ENCODE results near the gene TADA2A.

The TADA2A gene

GRCh38 chr17:37502009-37502936 lies 95.6 kb downstream of the TADA2A start:
- H3K18ac ChIP-seq (ENCODE audit: low read depth in 1 of 2, low read length in 2 of 2) = no peak overlapping the region
- H3K27me3 ChIP-seq (ENCODE audit: control insufficient read depth in 1 of 2, insufficient read depth in 1 of 2, low read length in 2 of 2) = no peaks in the 10 kb centered on the region
- H2BK12ac ChIP-seq (ENCODE audit: low read length in 2 of 2) = no peak overlapping the region
- H4K8ac ChIP-seq (ENCODE audit: low read length) = no peak overlapping the region
- no peaks in the 10 kb centered on the region for H3K9me3 ChIP-seq (ENCODE audit: control insufficient read depth, low read length)
- no peak overlapping the region for H3K14ac ChIP-seq (ENCODE audit: low read length in 2 of 2)
- H2BK5ac ChIP-seq (ENCODE audit: low read depth, low read length, poor library complexity, severe bottlenecking) = no peak overlapping the region
- no peak overlapping the region for H2AFZ ChIP-seq (ENCODE audit: low read depth, low read length)
- no peak for DNase-seq
- H3K36me3 ChIP-seq (ENCODE audit: control insufficient read depth in 1 of 2, insufficient read depth in 2 of 2, low read depth in 1 of 2, low read length in 2 of 2) = peaks cover 20 to 44% of the 10 kb centered on the region in 2 experiments
- no peak overlapping the region for H3K4me2 ChIP-seq (ENCODE audit: low read length, poor library complexity, severe bottlenecking)
- H3K9ac ChIP-seq (ENCODE audit: low read length) = no peak overlapping the region
- H3K4me3 ChIP-seq (ENCODE audit: insufficient read depth in 1 of 2, low read depth in 1 of 2, low read length in 2 of 2) = no peak overlapping the region
- no peak overlapping the region for H3K23ac ChIP-seq (ENCODE audit: low read length in 2 of 2)
- no peak overlapping the region for H3K4ac ChIP-seq (ENCODE audit: low read depth in 1 of 2, low read length in 2 of 2)
- peaks cover 6% of the 10 kb centered on the region for H3K4me1 ChIP-seq (ENCODE audit: control insufficient read depth, insufficient read depth, low read depth, low read length)
- no peak overlapping the region for H3K27ac ChIP-seq (ENCODE audit: low read length, poor library complexity, severe bottlenecking)
- H2AK5ac ChIP-seq (ENCODE audit: low read length, severe bottlenecking) = no peak overlapping the region
- H3K79me1 ChIP-seq (replicated peaks; ENCODE audit: low read length, poor library complexity, severe bottlenecking) = peaks cover 12% of the 10 kb centered on the region
- no peak overlapping the region for H2BK120ac ChIP-seq (ENCODE audit: low read depth, low read length)
- WGBS = 95% methylated on average over 9 of the region's 10 CpGs
- H2BK15ac ChIP-seq (ENCODE audit: low read depth, poor library complexity, severe bottlenecking) = no peak overlapping the region
- H4K91ac ChIP-seq (ENCODE audit: low read length) = no peak overlapping the region

DNA sequence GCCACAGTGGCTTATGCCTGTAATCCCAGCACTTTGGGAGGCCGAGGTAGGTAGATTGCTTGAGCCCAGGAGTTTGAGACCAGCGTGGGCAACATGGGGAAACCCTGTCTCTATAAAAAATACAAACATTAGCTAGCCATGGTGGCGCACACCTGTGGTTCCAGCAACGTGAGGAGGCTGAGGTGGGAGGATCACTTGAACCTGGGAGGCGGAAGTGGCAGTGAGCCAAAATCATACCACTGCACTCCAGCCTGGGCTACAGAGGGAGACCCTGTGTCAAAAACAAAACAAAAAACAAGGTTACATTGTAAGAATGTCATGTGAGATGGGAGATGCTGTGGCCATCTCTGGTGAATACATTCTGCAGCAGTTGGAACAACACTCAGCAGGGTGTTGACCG lies 96.5 kb downstream of the TADA2A start:
- Histone ChIP-seq H3K79me1 (replicated peaks; ENCODE audit: low read length, poor library complexity, severe bottlenecking) (peaks cover 10% of the 10 kb centered on the region), H3K9me3 (ENCODE audit: control insufficient read depth, low read length) (no peaks in the 10 kb centered on the region), H2BK15ac (ENCODE audit: low read depth, poor library complexity, severe bottlenecking) (no peak overlapping the region), H3K36me3 (ENCODE audit: control insufficient read depth in 1 of 2, insufficient read depth in 2 of 2, low read depth in 1 of 2, low read length in 2 of 2) (peaks cover 25 to 52% of the 10 kb centered on the region in 2 experiments), H3K4ac (ENCODE audit: low read depth in 1 of 2, low read length in 2 of 2) (no peak overlapping the region), H3K27me3 (ENCODE audit: control insufficient read depth in 1 of 2, insufficient read depth in 1 of 2, low read length in 2 of 2) (no peaks in the 10 kb centered on the region), H3K4me2 (ENCODE audit: low read length, poor library complexity, severe bottlenecking) (no peak overlapping the region), H4K91ac (ENCODE audit: low read length) (no peak overlapping the region), H3K23ac (ENCODE audit: low read length in 2 of 2) (no peak overlapping the region), H3K18ac (ENCODE audit: low read depth in 1 of 2, low read length in 2 of 2) (no peak overlapping the region), H3K27ac (ENCODE audit: low read length, poor library complexity, severe bottlenecking) (no peak overlapping the region), H3K4me3 (ENCODE audit: insufficient read depth in 1 of 2, low read depth in 1 of 2, low read length in 2 of 2) (no peak overlapping the region), H3K9ac (ENCODE audit: low read length) (no peak overlapping the region), H2BK120ac (ENCODE audit: low read depth, low read length) (no peak overlapping the region), H2AFZ (ENCODE audit: low read depth, low read length) (no peak overlapping the region), H2BK12ac (ENCODE audit: low read length in 2 of 2) (no peak overlapping the region), H2AK5ac (ENCODE audit: low read length, severe bottlenecking) (no peak overlapping the region), H3K4me1 (ENCODE audit: control insufficient read depth, insufficient read depth, low read depth, low read length) (peaks cover 7% of the 10 kb centered on the region), H2BK5ac (ENCODE audit: low read depth, low read length, poor library complexity, severe bottlenecking) (no peak overlapping the region), H4K8ac (ENCODE audit: low read length) (no peak overlapping the region), H3K14ac (ENCODE audit: low read length in 2 of 2) (no peak overlapping the region)
- WGBS = 100% methylated on average over 5 of the region's 6 CpGs
- no peak for DNase-seq

- Histone ChIP-seq H2BK12ac (ENCODE audit: low read length in 2 of 2) (no peak overlapping the region), H2AFZ (ENCODE audit: low read depth, low read length) (no peak overlapping the region), H3K9ac (ENCODE audit: low read length) (no peak overlapping the region), H3K18ac (ENCODE audit: low read depth in 1 of 2, low read length in 2 of 2) (no peak overlapping the region), H3K4me3 (ENCODE audit: insufficient read depth in 1 of 2, low read depth in 1 of 2, low read length in 2 of 2) (no peak overlapping the region), H3K9me3 (ENCODE audit: control insufficient read depth, low read length) (no peaks in the 10 kb centered on the region), H4K91ac (ENCODE audit: low read length) (no peak overlapping the region), H3K27me3 (ENCODE audit: control insufficient read depth in 1 of 2, insufficient read depth in 1 of 2, low read length in 2 of 2) (no peaks in the 10 kb centered on the region), H2BK120ac (ENCODE audit: low read depth, low read length) (no peak overlapping the region), H3K36me3 (ENCODE audit: control insufficient read depth in 1 of 2, insufficient read depth in 2 of 2, low read depth in 1 of 2, low read length in 2 of 2) (peaks cover 28 to 55% of the 10 kb centered on the region in 2 experiments), H4K8ac (ENCODE audit: low read length) (no peak overlapping the region), H2AK5ac (ENCODE audit: low read length, severe bottlenecking) (no peak overlapping the region), H3K14ac (ENCODE audit: low read length in 2 of 2) (no peak overlapping the region), H3K4me1 (ENCODE audit: control insufficient read depth, insufficient read depth, low read depth, low read length) (peaks cover 7% of the 10 kb centered on the region), H3K79me1 (replicated peaks; ENCODE audit: low read length, poor library complexity, severe bottlenecking) (peaks cover 11% of the 10 kb centered on the region), H3K23ac (ENCODE audit: low read length in 2 of 2) (no peak overlapping the region), H2BK5ac (ENCODE audit: low read depth, low read length, poor library complexity, severe bottlenecking) (no peak overlapping the region), H3K4me2 (ENCODE audit: low read length, poor library complexity, severe bottlenecking) (no peak overlapping the region), H3K4ac (ENCODE audit: low read depth in 1 of 2, low read length in 2 of 2) (no peak overlapping the region), H2BK15ac (ENCODE audit: low read depth, poor library complexity, severe bottlenecking) (no peak overlapping the region), H3K27ac (ENCODE audit: low read length, poor library complexity, severe bottlenecking) (no peak overlapping the region)
- 95% methylated on average over 2 of the region's 3 CpGs for WGBS
- DNase-seq = no peak
Observed at GRCh38 chr17:37505333-37505732, 98.6 kb downstream of the TADA2A start.

- Histone ChIP-seq H3K9me3 (ENCODE audit: control insufficient read depth, low read length) (no peaks in the 10 kb centered on the region), H3K79me1 (replicated peaks; ENCODE audit: low read length, poor library complexity, severe bottlenecking) (peaks cover 10% of the 10 kb centered on the region), H2AK5ac (ENCODE audit: low read length, severe bottlenecking) (no peak overlapping the region), H3K18ac (ENCODE audit: low read depth in 1 of 2, low read length in 2 of 2) (no peak overlapping the region), H3K14ac (ENCODE audit: low read length in 2 of 2) (no peak overlapping the region), H3K4ac (ENCODE audit: low read depth in 1 of 2, low read length in 2 of 2) (no peak overlapping the region), H2BK5ac (ENCODE audit: low read depth, low read length, poor library complexity, severe bottlenecking) (no peak overlapping the region), H3K9ac (ENCODE audit: low read length) (no peak overlapping the region), H3K4me3 (ENCODE audit: insufficient read depth in 1 of 2, low read depth in 1 of 2, low read length in 2 of 2) (no peak overlapping the region), H3K27ac (ENCODE audit: low read length, poor library complexity, severe bottlenecking) (no peak overlapping the region), H3K4me2 (ENCODE audit: low read length, poor library complexity, severe bottlenecking) (no peak overlapping the region), H4K91ac (ENCODE audit: low read length) (peak overlapping the region; percentile 35), H2BK12ac (ENCODE audit: low read length in 2 of 2) (no peak overlapping the region), H3K23ac (ENCODE audit: low read length in 2 of 2) (no peak overlapping the region), H2AFZ (ENCODE audit: low read depth, low read length) (no peak overlapping the region), H2BK120ac (ENCODE audit: low read depth, low read length) (no peak overlapping the region), H2BK15ac (ENCODE audit: low read depth, poor library complexity, severe bottlenecking) (no peak overlapping the region), H3K27me3 (ENCODE audit: control insufficient read depth in 1 of 2, insufficient read depth in 1 of 2, low read length in 2 of 2) (no peaks in the 10 kb centered on the region), H4K8ac (ENCODE audit: low read length) (peak overlapping the region; percentile 73), H3K4me1 (ENCODE audit: control insufficient read depth, insufficient read depth, low read depth, low read length) (peaks cover 7% of the 10 kb centered on the region), H3K36me3 (ENCODE audit: control insufficient read depth in 1 of 2, insufficient read depth in 2 of 2, low read depth in 1 of 2, low read length in 2 of 2) (peaks cover 32 to 53% of the 10 kb centered on the region in 2 experiments)
- peak; percentile 58 for DNase-seq
- 74% methylated on average over 10 of the region's 10 CpGs for WGBS
Observed at GRCh38 chr17:37506678-37507077, 100.0 kb downstream of the TADA2A start.

Data from mesenchymal stem cell (in vitro differentiated cells and primary cell).